HG02678 (cell line): ENCODE results near the gene MDM2.
"Not testable (repeated sequence)": the region's sequence is repeated elsewhere in the genome, so short reads cannot be mapped to it uniquely, and the experiment has no call there.

Source experiments
- ATAC-seq: cut with Tn5 transposase; IDR thresholded peaks from one replicate; pipeline ENCODE4 v1.9.1; 2021; ENCODE audit warnings: mild to moderate bottlenecking, moderate library complexity; ENCODE audit not compliant: unreplicated experiment

MDM2 gene

GRCh38 chr12:68785358-68785757 is 22.6 kb upstream of the MDM2 start:
- ATAC-seq, result no peak

- ATAC-seq, result no peak
These were observed 22.2 kb upstream of the MDM2 start for GRCh38 chr12:68785823-68786222.

- ATAC-seq, result no peak
These were observed 21.0 kb upstream of the MDM2 start for GRCh38 chr12:68786929-68787328.

- ATAC-seq, result no peak
These were observed 19.3 kb upstream of the MDM2 start for GRCh38 chr12:68788554-68789143.

GRCh38 chr12:68789144-68789878 is 18.7 kb upstream of the MDM2 start:
- ATAC-seq, result no peak

- no peak for ATAC-seq
These were observed 17.7 kb upstream of the MDM2 start for GRCh38 chr12:68790081-68790951.

GRCh38 chr12:68790952-68791234 is 17.1 kb upstream of the MDM2 start:
- ATAC-seq, result no peak

- ATAC-seq, result no peak
These were observed 16.0 kb upstream of the MDM2 start for GRCh38 chr12:68791897-68792481.

GRCh38 chr12:68792952-68793351 is 15.0 kb upstream of the MDM2 start:
- ATAC-seq, result peak; percentile 89

GRCh38 chr12:68793436-68793835 is 14.5 kb upstream of the MDM2 start:
- ATAC-seq, result no peak

GRCh38 chr12:68793975-68794652 is 13.9 kb upstream of the MDM2 start:
- ATAC-seq, result no peak

GRCh38 chr12:68794653-68795251 is 13.2 kb upstream of the MDM2 start:
- no peak for ATAC-seq

- ATAC-seq, result no peak
These were observed 11.6 kb upstream of the MDM2 start for GRCh38 chr12:68796399-68796798.

GRCh38 chr12:68798882-68799234 is 9.1 kb upstream of the MDM2 start:
- no peak for ATAC-seq

GRCh38 chr12:68800294-68800693 is 7.7 kb upstream of the MDM2 start:
- ATAC-seq, result no peak

- not testable (repeated sequence) for ATAC-seq
These were observed 6.9 kb upstream of the MDM2 start for GRCh38 chr12:68801124-68801523.

- ATAC-seq, result not testable (repeated sequence)
These were observed 5.6 kb upstream of the MDM2 start for GRCh38 chr12:68802372-68802745.

GRCh38 chr12:68802911-68803651 is 4.9 kb upstream of the MDM2 start:
- not testable (repeated sequence) for ATAC-seq

- ATAC-seq, result no peak
These were observed 3.9 kb upstream of the MDM2 start for GRCh38 chr12:68803948-68804656.
